DND-41 (cell line): Measurements from ENCODE around the gene MMP14.

ENCODE experiments used
- ATAC-seq: fragments of 200-7000 bp; cut with Tn5 transposase; 3 replicates; pipeline ENCODE4 v1.9.1; 2021; ENCODE audit warnings: low read depth; ENCODE audit not compliant: insufficient read depth
- DNase-seq: peaks from one replicate; pipeline ENCODE4 v3.0.0-alpha.2; 2020
- H2AFZ ChIP-seq: 2 replicates; pipeline ENCODE4 v1.6.0; 2012; ENCODE audit warnings: low read depth, low read length
- H3K27ac ChIP-seq: 2 replicates; pipeline ENCODE4 v1.5.1; 2012; ENCODE audit warnings: low read length, inconsistent platforms
- H3K27me3 ChIP-seq: fragments of 200-600 bp; sonication (generic); 2 replicates; pipeline ENCODE4 v1.6.0; 2012; ENCODE audit warnings: low read length, mild to moderate bottlenecking, inconsistent platforms; ENCODE audit not compliant: insufficient read depth, poor library complexity
- H3K36me3 ChIP-seq: 2 replicates; pipeline ENCODE4 v1.5.1; 2012; ENCODE audit warnings: low read length, inconsistent platforms; ENCODE audit not compliant: insufficient read depth
- H3K4me1 ChIP-seq: 2 replicates; pipeline ENCODE4 v1.5.1; 2012; ENCODE audit warnings: mild to moderate bottlenecking, low read length; ENCODE audit not compliant: insufficient read depth
- H3K4me2 ChIP-seq: 2 replicates; pipeline ENCODE4 v1.6.0; 2012; ENCODE audit warnings: mild to moderate bottlenecking, moderate library complexity, low read length, inconsistent platforms; ENCODE audit not compliant: insufficient read depth
- H3K4me3 ChIP-seq, 2 experiments: fragments of 200-600 bp in 1 of 2; shearing (Covaris generic) in 1 of 2; 2 replicates each; pipeline ENCODE4 v1.5.1; 2012 to 2016; ENCODE audit warnings: inconsistent platforms in 2 of 2, low read length in 2 of 2, mild to moderate bottlenecking in 2 of 2, low read depth in 1 of 2, moderate library complexity in 1 of 2
- H3K79me2 ChIP-seq: 2 replicates; pipeline ENCODE4 v1.6.0; 2012; ENCODE audit warnings: low read length, inconsistent platforms; ENCODE audit not compliant: insufficient read depth
- H3K9ac ChIP-seq: 2 replicates; pipeline ENCODE4 v1.6.0; 2012; ENCODE audit warnings: low read depth, mild to moderate bottlenecking, inconsistent platforms, low read length, moderate library complexity
- H3K9me3 ChIP-seq: 2 replicates; pipeline ENCODE4 v1.5.1; 2012; ENCODE audit warnings: low read length, moderate library complexity, mild to moderate bottlenecking, inconsistent platforms; ENCODE audit not compliant: insufficient read depth, severe bottlenecking
- H4K20me1 ChIP-seq: 2 replicates; pipeline ENCODE4 v1.6.0; 2012; ENCODE audit warnings: low read length; ENCODE audit not compliant: insufficient read depth
- CTCF ChIP-seq: IDR thresholded peaks from 2 replicates; pipeline ENCODE4 v1.5.1; 2012; ENCODE audit warnings: borderline replicate concordance, low read length, moderate library complexity, mild to moderate bottlenecking; ENCODE audit not compliant: poor library complexity, severe bottlenecking; ENCODE audit errors: extremely low read depth
- EZH2 ChIP-seq: IDR thresholded peaks from 3 replicates; pipeline ENCODE4 v1.6.1; 2012; ENCODE audit warnings: borderline replicate concordance, low read depth, mild to moderate bottlenecking, moderate library complexity, low read length, inconsistent platforms; ENCODE audit not compliant: severe bottlenecking

MMP14 gene

DNA sequence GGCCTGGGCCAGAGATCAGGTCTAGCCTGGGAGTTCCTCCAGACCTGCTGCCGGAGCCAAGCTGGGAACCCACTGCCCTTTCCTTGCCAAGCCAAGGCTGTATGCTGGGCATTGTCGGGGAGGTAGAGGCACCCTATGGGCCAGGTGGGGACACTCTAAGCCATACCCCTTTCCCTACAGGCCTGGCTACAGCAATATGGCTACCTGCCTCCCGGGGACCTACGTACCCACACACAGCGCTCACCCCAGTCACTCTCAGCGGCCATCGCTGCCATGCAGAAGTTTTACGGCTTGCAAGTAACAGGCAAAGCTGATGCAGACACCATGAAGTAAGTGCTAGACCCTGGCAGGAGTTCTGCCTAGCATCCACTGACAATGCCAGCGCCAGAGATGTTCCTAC lies 4.9 kb downstream of the MMP14 start:
- Histone ChIP-seq H3K9ac (no peak overlapping the region), H3K27ac (no peak overlapping the region), H2AFZ (no peak overlapping the region), H3K4me2 (no peak overlapping the region), H3K36me3 (no peaks in the 10 kb centered on the region), H3K4me1 (no peaks in the 10 kb centered on the region), H3K4me3 (no peak overlapping the region), H3K27me3 (peaks cover 13% of the 10 kb centered on the region), H3K9me3 (no peaks in the 10 kb centered on the region), H4K20me1 (no peaks in the 10 kb centered on the region; the same call in 1 of the 2 replicates), H3K79me2 (no peaks in the 10 kb centered on the region)
- TF ChIP-seq CTCF, result no peak
- ATAC-seq, result no peak
- no peak for DNase-seq

- Histone ChIP-seq H3K79me2 (no peaks in the 10 kb centered on the region), H3K4me2 (no peak overlapping the region), H3K36me3 (no peaks in the 10 kb centered on the region), H3K4me3 (no peak overlapping the region), H4K20me1 (no peaks in the 10 kb centered on the region; the same call in 1 of the 2 replicates), H3K27me3 (peaks cover 13% of the 10 kb centered on the region), H2AFZ (no peak overlapping the region), H3K4me1 (no peaks in the 10 kb centered on the region), H3K9me3 (no peaks in the 10 kb centered on the region), H3K27ac (no peak overlapping the region), H3K9ac (no peak overlapping the region)
- DNase-seq, result no peak
- ATAC-seq, result no peak
- TF ChIP-seq CTCF (no peak), EZH2 (no peak)
Observed at GRCh38 chr14:22841769-22842168, 5.4 kb downstream of the MMP14 start.

DNA sequence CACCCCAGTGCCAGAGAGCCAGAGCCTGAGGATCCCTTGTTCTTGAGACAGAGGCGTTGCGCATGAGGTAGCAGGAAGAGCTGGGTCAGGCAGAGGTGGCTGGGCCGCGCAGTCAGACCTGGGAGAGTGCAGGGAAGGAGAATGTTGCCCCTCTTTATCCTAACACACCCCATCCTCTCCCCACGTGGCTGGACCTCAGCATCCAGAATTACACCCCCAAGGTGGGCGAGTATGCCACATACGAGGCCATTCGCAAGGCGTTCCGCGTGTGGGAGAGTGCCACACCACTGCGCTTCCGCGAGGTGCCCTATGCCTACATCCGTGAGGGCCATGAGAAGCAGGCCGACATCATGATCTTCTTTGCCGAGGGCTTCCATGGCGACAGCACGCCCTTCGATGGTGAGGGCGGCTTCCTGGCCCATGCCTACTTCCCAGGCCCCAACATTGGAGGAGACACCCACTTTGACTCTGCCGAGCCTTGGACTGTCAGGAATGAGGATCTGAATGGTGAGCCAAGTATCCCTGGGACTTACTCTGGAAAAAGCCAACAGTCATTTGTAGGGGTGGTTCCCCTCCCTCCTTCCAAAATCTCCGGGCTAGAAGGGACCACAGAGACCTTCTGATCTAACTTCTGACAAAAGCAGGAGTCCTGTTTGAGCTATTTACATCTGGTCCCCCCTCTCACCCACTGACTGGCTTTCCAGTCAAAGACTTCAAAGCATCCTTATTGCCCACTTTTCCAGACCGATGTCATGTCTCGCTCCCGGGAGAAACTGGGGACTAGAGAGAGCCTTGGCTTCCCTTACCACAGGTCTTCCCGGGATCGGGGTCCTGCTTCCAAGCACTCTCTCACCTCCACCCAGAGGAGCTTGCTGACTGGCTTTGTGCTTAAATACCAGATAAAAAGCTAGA lies 6.1 kb downstream of the MMP14 start:
- no peak overlapping the region for H2AFZ ChIP-seq
- H3K36me3 ChIP-seq, result no peaks in the 10 kb centered on the region
- H3K4me1 ChIP-seq, result no peaks in the 10 kb centered on the region
- H3K79me2 ChIP-seq, result no peaks in the 10 kb centered on the region
- ATAC-seq, result no peak
- H3K9me3 ChIP-seq, result no peaks in the 10 kb centered on the region
- H4K20me1 ChIP-seq, result no peaks in the 10 kb centered on the region; the same call in 1 of the 2 replicates
- no peak overlapping the region for H3K4me3 ChIP-seq
- no peak for TF ChIP-seq EZH2
- no peak for TF ChIP-seq CTCF
- DNase-seq, result no peak
- H3K9ac ChIP-seq, result no peak overlapping the region
- H3K27me3 ChIP-seq, result peaks cover 13% of the 10 kb centered on the region
- H3K27ac ChIP-seq, result no peak overlapping the region
- no peak overlapping the region for H3K4me2 ChIP-seq
